ENCODE data around the gene ACOX3.
"Not testable (repeated sequence)": the region's sequence is repeated elsewhere in the genome, so short reads cannot be mapped to it uniquely, and the experiment has no call there.

ACOX3 gene

DNA sequence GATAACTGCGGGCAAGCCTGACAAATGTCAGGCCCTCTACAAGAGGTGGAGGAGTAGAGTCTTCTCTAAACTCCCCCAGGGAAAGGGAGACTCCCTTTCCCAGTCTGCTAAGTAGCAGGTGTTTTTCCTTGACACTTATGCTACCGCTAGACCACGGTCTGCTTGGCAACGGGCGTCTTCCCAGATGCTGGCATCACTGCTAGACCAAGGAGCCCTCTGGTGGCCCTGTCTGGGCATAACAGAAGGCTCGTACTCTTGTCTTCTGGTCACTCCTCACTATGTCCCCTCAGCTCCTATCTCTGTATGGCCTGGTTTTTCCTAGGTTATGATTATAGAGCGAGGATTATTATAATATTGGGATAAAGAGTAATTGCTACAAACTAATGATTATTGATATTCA lies 33.6 kb downstream of the ACOX3 start:
- DNase-seq (ENCODE audit: low read depth in 2 of 2) = not testable (repeated sequence)

DNA sequence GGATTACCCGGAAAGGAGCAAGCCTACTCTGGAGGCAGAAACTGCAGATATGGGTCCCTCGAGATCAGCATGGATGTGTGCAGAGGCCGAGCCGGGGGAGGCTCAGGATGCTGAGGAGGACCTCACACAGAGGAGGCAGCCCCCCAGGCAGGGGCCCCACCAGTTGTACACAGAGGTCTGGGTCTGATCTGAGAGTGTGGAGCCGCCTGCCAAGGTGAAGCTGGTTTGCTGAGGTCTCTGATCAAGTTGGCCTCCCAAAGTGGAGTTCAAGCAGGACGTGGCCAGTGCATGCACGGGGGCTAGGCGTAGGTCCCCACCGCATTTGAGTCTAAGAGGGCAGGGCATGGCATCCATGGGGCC lies 35.0 kb downstream of the ACOX3 start:
- no peak for DNase-seq (ENCODE audit: low read depth in 2 of 2)

DNA sequence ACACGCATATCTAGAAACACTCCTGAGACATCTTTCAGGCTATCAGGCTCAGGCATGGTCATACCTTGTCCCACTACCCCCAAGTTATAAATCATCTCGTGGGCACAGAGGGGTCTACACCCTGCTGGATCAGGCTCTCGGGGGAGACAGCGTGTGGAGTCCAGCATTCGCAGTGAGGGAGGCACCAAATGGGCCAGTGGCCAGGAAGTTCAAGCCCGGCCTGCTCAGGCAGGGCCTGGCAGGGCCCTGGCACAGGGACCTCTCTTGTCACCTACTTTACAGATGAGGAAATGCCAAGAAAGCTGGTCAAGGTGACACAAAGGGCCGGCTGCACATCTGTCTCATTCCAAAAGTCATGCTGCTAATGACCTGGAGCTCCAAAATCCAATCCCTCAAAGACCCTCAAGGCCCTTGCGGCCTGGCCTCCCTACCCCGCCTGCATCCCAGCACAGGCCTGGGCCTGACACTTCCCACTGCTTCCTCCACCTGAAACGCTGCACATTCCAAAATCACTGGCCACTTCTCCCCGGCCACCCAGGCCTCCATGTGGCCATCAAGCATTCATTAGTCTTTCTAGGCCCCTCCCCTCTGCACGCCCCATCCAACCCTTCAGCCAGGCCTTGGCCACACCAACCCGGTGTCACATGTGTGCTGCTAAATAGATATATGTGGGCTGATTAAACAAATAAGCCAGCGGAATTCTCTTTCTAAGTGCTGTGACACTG lies 35.6 kb downstream of the ACOX3 start:
- DNase-seq (ENCODE audit: low read depth in 2 of 2) = no peak

DNA sequence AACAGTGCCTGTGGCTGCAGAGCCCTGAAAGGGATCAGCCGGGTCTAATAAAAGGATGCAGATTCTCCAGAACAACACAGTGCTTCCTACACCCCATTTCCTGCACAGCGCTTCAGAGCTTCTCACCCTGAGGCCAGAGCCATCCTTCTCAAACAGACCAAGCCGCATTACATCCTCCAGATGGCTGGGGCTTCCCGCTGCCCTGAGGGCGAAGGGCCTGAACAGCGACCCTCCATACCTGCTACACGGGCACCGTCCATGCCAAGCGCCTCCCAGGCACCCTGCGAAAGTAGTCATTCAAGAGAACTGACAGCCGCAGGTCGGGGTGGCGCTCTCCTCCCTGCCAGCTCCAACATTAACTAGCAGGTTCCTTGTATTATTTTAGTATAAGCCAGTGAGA lies 36.5 kb downstream of the ACOX3 start:
- no peak for DNase-seq (ENCODE audit: low read depth in 2 of 2)

DNA sequence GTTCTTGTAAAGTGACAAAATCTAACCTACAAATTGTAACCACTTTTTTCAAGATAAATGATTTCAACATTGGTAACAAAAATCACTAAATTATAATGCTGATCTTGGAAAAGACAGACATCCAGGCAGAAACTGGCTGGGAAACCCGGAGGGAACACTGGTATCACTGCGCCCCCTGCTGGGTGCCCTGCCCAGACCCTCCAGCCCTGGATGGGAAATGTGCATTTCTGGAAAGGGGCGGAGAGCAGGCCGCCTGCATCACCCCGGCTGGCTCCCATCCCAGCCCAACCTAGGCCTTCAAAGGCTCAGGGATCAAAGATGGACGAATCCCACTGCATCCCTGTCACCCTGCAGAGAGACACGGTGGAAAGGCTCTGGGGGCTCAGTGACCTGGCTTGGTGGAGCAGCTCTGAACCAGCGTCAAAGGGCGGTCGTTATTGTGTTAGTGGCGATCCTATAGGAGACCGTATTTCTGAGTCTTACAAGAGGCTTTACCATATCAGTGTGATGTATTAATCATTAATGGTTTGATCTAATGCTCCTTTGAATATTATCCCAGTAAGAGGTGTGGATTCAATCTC lies 37.3 kb downstream of the ACOX3 start:
- DNase-seq (ENCODE audit: low read depth in 2 of 2) = no peak

DNA sequence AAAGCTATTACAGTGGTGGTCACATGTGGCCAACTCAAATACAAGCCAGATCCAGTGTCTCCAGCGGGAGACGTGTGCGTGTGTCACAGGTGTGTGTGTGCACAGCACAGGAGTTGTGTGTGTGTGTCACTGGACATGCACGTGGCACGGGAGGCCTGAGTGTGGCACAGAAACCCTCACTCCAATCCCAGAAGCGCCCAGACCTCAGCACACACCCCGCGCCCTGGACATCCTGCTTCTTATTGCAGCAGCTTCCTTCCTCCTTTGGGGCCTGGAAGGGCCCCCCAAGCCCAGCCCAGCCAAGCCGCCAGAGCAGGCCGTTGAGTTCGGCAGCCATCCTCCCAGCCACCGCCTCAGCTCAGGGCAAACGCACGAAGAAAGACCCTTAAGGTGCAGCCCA lies 37.9 kb downstream of the ACOX3 start:
- no peak for DNase-seq (ENCODE audit: low read depth in 2 of 2)

DNA sequence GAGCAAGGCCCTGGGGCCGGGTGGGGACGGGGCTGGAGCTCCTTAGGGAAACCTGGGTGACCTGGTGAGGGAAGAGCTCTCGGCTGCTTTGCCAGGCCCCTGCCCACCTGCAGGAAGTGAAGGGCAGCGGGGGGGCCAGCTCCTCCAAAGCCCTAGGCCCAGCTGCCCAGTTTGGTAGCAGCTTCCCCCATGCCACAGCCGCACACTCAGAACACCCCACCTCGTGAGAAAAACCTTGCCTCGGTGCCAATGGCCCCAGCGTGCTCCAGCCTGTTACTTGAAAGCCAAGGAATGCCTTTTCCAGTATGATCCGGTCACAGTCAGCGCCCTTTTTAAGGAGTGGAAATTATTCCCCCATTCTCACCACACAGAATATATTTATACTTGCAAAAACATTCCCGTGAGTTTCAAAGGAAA lies 38.3 kb downstream of the ACOX3 start:
- DNase-seq (ENCODE audit: low read depth in 2 of 2) = no peak

DNA sequence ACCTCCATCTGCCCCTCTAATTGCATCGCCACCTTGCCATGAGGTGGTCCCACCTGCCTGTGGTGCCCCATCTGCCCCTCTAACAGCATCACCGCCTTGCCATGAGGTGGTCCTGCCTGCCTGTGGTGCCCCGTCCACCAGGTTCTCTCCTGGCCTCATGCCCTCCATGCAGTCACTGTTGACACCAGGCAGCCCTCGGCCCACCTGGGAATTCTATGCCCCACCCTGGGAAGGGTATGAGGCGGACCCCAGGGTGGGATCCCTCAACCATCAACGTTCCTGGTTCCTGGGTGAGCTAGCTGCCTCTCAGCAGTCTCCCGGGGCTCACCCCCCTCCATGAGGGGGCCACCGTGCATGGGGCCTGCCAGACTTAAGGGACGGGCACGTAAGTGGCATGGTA lies 38.9 kb downstream of the ACOX3 start:
- DNase-seq (ENCODE audit: low read depth in 2 of 2) = no peak

DNA sequence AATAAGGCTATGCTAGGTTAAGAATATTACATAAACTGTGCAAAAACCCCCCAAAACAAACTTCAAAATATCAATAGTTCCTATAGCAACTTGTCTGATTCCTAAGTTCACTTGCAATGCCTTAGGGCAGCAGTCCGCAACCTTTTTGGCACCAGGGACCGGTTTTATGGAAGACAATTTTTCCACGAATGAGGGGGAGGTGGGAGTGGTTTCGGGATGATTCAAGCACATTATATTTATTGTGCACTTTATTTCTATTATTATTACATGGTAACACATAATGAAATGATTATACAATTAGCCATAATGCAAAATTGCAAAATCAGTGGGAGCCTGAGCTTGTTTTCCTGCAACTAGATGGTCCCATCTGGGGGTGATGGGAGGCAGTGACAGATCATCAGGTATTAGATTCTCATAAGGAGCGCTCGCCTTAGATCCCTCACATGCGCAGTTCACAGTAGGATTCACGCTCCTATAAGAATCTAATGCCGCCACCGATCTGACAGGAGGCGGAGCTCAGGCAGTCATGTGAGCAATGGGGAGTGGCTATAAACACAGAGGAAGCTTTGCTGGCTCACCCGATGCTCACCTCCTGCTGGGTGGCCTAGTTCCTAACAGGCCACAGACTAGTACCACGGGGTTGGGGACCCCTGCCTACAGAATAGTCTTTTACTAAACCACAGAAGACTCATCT lies 39.7 kb downstream of the ACOX3 start:
- DNase-seq (ENCODE audit: low read depth in 2 of 2) = no peak

DNA sequence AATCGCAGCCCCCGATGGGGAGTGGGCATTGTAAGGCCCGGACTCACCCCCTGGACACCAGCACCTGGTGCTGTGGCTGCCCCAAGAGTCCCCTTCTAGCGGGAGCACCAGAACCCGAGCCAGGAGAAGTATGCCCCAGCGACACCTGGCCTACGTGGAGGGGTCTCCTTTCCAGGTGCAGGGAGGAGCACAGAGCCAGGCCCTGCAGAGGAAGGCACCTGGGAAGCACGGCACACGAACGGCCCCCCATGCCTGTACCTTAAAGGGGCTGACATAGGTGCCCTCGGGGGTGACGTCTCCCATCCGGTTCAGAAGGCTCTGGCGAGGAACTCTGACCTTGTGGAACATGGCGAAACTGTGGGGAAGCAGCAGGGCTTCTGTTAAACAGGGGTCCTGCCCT lies 41.2 kb downstream of the ACOX3 start:
- no peak for DNase-seq (ENCODE audit: low read depth in 2 of 2)

DNA sequence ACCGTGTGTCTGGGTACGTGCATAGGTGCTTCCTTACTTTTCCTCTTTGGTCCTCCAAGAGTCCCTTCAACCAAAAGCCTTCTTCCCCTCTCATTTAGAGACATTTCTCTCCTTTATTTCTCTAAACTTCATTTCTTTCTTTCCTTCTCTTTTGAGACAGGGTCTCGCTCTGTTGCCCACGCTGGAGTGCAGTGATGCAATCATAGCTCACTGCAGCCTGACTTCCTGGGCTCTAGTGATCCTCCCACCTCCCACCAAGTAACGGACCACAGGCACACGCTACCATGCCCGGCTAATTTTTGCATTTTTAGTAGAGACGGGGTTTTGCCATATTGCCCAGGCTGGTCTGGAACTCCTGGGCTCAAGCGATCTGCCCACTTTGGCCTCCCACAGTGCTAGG lies 42.2 kb downstream of the ACOX3 start:
- DNase-seq (ENCODE audit: low read depth in 2 of 2) = no peak

DNA sequence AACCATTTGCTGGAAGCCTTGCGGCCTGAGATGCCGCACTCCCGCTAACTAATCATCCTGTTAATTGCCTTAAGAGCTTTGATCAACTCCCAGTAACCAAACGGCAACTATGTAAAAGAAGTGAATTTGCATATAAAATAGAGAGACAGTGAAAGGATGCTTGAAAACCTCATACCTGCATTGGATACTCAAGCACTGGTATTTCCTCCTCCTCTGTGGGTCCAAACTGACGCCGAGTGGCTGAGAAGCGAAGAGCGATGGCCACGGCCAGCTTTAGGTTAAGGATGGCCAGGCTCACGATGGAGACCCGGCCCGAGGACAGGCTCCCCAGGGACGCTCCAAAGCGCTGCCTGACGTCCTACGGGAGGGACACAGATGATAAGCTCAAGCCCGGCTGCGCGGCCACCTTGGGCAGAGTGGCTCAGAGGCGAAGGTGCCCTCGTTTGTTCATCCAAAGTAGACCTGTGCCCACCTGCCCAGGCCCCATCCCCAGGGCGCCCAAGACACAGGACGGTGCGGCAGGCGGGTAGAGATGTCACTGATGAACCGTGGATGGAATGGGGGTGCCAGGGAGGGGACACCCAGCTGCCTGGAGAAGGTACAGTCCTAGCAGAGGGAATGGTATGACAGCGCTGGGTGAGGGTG lies 43.6 kb downstream of the ACOX3 start:
- no peak for DNase-seq (ENCODE audit: low read depth in 2 of 2)

DNA sequence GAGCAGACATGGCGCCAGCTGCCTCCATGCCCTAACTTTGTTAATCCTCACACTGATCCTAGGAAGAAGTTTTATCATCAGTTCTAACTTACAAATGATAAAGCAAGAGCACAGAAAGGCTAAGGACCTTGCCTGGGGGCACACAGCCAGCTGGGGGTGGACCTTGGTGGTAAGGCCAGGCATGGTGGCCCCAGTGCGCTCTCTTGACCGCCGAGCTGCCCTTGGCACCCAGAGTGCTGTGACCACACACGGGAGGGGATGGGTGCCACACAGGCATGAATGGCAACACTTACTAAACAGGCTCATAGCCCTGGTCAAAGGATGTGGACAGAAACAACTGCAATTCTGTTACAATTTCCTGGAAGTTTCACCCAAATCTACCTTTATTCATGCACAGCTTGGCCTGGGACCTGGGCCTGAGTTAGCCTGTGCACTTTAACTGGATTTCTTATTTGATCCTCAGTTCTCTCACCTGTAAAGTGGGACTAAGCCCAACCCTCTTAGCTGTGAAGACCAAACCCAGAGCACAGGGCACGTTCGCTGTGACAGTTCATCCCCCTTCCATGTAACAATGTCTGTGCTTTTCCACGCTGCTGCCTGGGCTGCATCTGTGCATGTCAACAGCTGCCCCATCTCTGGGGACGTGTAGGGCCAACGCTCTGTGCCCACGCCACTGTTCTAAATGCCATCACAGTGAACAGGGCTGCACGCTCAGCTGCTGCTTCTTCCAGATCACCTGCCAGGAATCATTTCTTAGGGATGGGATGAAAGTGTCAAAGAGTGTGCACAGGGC lies 44.8 kb downstream of the ACOX3 start:
- DNase-seq (ENCODE audit: low read depth in 2 of 2) = no peak

DNA sequence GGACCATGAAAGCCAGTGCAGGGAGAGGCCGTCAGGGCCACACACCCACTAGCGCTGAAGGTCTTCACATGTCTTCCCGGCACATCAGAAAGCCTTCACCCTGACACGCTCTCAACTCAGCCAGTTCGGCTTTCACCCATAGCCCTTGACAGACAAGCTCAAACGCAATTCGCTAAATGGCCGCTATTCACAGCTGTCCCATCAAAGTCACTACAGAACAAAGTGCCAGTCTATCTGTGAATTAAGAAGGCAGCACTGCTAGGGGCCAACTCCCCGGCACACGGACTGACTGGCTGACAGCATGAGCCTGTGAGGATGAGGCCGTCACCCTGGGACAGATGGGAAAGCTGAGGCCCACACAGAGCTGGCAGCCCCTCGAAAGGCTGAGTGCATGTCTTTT lies 45.7 kb downstream of the ACOX3 start:
- DNase-seq (ENCODE audit: low read depth in 2 of 2) = no peak

DNA sequence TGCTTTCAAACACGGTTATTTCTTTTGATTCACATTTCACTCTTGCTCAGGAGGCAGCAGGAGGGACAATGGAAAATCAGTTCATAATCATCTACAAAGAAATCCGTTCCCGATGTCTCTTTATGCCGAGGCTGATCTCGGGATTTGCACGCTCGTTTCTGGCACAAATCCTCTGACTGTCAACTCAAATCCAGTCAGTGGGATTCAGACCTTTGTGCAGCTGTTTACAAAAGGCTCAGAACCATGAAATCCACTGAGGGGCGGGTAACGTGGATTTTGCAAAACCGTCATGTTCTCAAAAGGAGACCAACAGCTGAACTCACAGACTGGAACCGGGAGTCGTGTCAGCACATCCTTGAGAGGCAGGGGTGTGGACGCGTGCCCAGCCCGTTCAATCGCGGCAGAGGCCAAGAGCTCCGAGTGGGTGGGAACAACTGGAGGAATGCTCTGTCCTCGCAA lies 46.4 kb downstream of the ACOX3 start:
- DNase-seq (ENCODE audit: low read depth in 2 of 2) = no peak

DNA sequence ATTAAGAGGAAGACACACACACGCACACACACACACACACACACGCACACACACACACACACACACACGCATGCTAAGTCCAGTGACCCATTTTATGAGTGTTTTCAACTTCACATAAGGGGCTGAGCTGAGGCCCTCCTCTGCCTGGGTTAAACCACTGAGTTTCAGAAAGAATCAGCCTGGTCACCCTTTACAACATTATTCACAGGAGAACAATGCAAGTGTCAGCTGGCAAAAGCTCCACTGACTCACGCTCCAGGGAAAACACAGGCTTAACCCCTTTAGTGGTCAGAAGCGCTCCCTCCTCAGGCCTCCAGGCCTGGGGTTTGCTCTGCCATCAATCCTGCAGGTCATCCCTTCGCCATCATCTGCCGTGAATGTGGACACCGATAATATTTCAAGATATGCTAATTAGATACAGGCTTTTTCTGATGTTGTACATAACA lies 46.9 kb downstream of the ACOX3 start:
- no peak for DNase-seq (ENCODE audit: low read depth in 2 of 2)

DNA sequence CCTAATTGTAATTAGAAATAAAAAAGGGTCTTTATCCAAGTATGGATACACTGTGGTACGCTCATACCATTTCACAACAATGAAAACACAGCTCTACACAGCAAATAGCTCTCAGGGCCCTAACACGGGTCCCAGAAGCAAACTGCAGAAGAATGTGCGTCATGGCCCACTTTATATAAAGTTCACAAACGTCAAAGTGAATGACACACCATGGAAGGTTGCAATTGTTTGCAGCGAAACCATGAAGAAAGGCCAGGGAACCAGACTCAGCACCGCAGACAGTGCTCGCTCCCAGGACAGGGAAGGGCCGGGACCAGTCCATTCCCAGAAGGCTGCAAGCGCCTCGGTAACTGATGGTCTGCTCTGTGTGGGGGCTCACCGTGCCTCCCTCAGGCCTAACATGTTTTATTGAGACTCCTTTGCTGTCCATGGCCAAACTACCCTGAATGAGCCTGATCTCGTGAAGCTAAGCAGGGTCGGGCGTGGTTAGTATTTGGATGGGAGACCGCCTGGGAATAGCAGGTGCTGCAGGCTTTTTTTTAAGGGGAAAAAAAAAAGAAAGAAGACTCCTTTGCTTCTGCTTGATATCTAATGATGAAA lies 47.8 kb downstream of the ACOX3 start:
- no peak for DNase-seq (ENCODE audit: low read depth in 2 of 2)

DNA sequence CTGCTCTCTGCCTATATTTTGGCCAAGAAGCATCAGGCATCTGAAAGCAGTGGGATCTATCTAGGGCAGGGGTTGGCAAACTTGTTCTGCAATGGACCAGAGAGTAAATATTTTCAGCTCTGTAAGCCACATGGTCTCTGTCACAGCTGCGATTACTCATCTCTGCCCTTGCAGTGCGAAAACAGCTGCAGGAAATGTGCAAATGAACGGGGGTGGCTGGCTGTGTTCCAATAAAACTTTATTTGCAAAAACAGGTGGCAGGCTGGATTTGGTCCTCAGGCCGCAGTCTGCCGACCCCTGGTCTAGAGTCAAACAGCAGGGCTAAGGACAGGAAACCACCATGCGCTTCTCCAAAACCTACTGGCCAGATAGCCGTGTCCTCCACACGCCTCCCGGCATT lies 48.6 kb downstream of the ACOX3 start:
- DNase-seq (ENCODE audit: low read depth in 2 of 2) = no peak

DNA sequence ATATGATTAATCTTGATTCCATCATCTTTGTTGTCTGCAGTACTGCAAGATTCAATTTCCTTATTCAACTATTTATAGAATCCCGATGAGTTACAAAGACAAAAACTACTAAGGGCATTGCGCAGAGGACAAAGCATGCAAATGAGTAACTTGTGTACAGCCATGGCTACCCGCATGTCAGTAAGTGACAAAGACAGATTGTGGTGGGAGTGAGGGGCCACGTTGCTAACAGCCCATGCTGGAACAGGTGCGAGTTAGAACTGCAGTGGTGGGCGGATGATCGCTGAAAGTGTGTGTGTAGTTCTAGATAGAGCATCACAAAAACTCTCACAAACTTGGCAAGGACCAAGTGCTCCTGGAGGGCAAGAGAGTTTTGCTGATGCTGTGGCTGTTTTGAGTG lies 49.5 kb downstream of the ACOX3 start:
- no peak for DNase-seq (ENCODE audit: low read depth in 2 of 2)

DNA sequence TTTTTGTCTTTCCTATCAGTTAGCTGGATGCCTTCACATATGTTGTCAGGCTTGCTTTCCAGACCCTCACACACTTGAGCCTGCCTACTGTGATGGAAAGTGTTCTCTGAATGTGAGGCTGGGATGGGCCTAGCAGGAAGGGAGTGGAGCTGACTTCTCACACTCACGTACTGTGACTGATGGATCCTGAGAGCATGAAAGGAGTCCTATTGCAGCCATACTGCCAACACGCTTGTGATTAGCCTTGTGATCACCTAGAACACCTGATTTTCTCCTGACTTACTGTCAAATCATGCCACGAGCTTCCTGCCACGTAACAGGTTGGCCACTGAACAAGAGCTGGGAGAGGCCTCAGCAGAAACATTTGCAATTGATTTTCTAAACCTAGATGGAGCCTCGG lies 49.9 kb downstream of the ACOX3 start:
- DNase-seq (ENCODE audit: low read depth in 2 of 2) = no peak

DNA sequence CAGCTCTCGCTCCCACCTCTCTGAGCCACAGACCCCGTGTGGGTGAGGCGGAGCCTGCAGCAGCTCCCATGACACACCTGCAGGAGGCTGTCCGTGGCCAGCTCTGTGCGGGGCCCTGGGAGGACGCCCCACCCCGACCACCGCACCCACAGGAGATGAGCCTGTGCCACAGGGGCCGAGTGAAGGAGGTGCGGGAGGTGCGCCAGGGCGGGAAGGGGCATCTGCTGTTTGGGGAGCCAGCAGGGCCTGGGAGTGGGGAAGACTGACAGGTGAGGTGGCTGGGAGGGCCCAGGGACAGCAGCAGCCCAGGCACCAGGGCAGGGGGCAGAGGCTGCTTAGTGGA lies 52.0 kb downstream of the ACOX3 start:
- no peak for DNase-seq (ENCODE audit: low read depth in 2 of 2)
